Measurements from ENCODE around the gene MAML3. TPM values are rescaled to one million over a fixed set of nuclear protein-coding genes. Genes with fewer than 3 reads are reported as not detected.

The MAML3 gene
- total and polyA plus RNA-seq, 8 donors = 5.8 to 18.7 (median 16.7) TPM

GRCh38 chr4:140188975-140189374 is 35.0 kb upstream of the MAML3 start:
- no peak for TF ChIP-seq CTCF (IDR thresholded peaks at IDR 0.05)
- DNase-seq = peak in 3 of 4 donors; percentile 37 to 76 (median 61)

GRCh38 chr4:140187316-140187695 is 33.3 kb upstream of the MAML3 start:
- Histone ChIP-seq H3K36me3 (no peaks in the 10 kb centered on the region), H3K4me3 (no peak overlapping the region), H3K27ac (no peak overlapping the region), H3K27me3 (no peaks in the 10 kb centered on the region), H3K9me3 (no peaks in the 10 kb centered on the region), H3K4me1 (peaks cover 0 to 6% of the 10 kb centered on the region in 2 donors)
- TF ChIP-seq CTCF (IDR thresholded peaks at IDR 0.05) = no peak
- ATAC-seq (no peak), DNase-seq (no peak)
- intact Hi-C loops (cut with DNase I) = no loop called here

More at GRCh38 chr4:140188975-140189374, 35.0 kb upstream of the MAML3 start:
- Histone ChIP-seq H3K36me3 (no peaks in the 10 kb centered on the region), H3K27ac (no peak overlapping the region), H3K9me3 (no peaks in the 10 kb centered on the region), H3K4me1 (peaks cover 0 to 6% of the 10 kb centered on the region in 2 donors), H3K4me3 (no peak overlapping the region), H3K27me3 (no peaks in the 10 kb centered on the region)
- ATAC-seq = peak; percentile 85
- intact Hi-C loops (cut with DNase I) = no loop called here

- Histone ChIP-seq H3K27ac (no peak overlapping the region), H3K4me3 (no peak overlapping the region), H3K9me3 (no peaks in the 10 kb centered on the region), H3K36me3 (no peaks in the 10 kb centered on the region), H3K27me3 (no peaks in the 10 kb centered on the region), H3K4me1 (peaks cover 0 to 6% of the 10 kb centered on the region in 2 donors)
- intact Hi-C loops (cut with DNase I) = no loop called here
- ATAC-seq (peak; percentile 59), DNase-seq (no peak)
- TF ChIP-seq CTCF (IDR thresholded peaks at IDR 0.05) = no peak
Measured at GRCh38 chr4:140186651-140187315, 32.8 kb upstream of the MAML3 start.

- ATAC-seq (no peak), DNase-seq (no peak)
- TF ChIP-seq CTCF (IDR thresholded peaks at IDR 0.05) = no peak
- H3K9me3 ChIP-seq = no peaks in the 10 kb centered on the region
- peaks cover 0 to 6% of the 10 kb centered on the region in 2 donors for H3K4me1 ChIP-seq
- intact Hi-C loops (cut with DNase I) = no loop called here
- no peak overlapping the region for H3K4me3 ChIP-seq
- no peak overlapping the region for H3K27ac ChIP-seq
- H3K27me3 ChIP-seq = no peaks in the 10 kb centered on the region
- no peaks in the 10 kb centered on the region for H3K36me3 ChIP-seq
Measured at GRCh38 chr4:140186082-140186438, 32.1 kb upstream of the MAML3 start.

- Histone ChIP-seq H3K4me1 (peaks cover 0 to 6% of the 10 kb centered on the region in 2 donors), H3K27me3 (no peaks in the 10 kb centered on the region), H3K4me3 (no peak overlapping the region), H3K9me3 (no peaks in the 10 kb centered on the region), H3K27ac (no peak overlapping the region), H3K36me3 (no peaks in the 10 kb centered on the region)
- no peak for ATAC-seq
- intact Hi-C loops (cut with DNase I) = no loop called here
- no peak for TF ChIP-seq CTCF (IDR thresholded peaks at IDR 0.05)
- no peak for DNase-seq
Measured at GRCh38 chr4:140185412-140186081, 31.6 kb upstream of the MAML3 start.
